ENCODE results near the gene NFATC2. TPM values are rescaled to one million over a fixed set of nuclear protein-coding genes. Genes with fewer than 3 reads are reported as not detected.

NFATC2 gene
- total and polyA plus RNA-seq, 2 of the 4 experiments (the other 2 are of a cell fraction), result 0.18 to 0.38 TPM

- ATAC-seq (ENCODE audit: low read depth), result 0 out of 2 replicates have a peak, but pooled peaks have one; percentile 32
- DNase-seq, result no peak
- H2AK9ac ChIP-seq (replicated peaks; ENCODE audit: low read depth, low read length, poor library complexity), result no peak overlapping the region
- no peak overlapping the region for H2AK5ac ChIP-seq (ENCODE audit: low read depth, low read length)
- no peak overlapping the region for H4K8ac ChIP-seq (ENCODE audit: low read depth in 2 of 2, low read length in 2 of 2)
- no peak overlapping the region for H3K56ac ChIP-seq (ENCODE audit: extremely low read depth, insufficient read depth, low read length)
- H4K5ac ChIP-seq (ENCODE audit: low read depth, low read length), result no peak overlapping the region
- dilution Hi-C loops (cut with HindIII; ENCODE audit: low sequenced_read_pairs, unreplicated experiment), result no loop called here
- no peak overlapping the region for H3K9ac ChIP-seq (ENCODE audit: low read depth, low read length)
- H4K20me1 ChIP-seq (ENCODE audit: insufficient read depth, low read length), result no peaks in the 10 kb centered on the region
- ChIA-PET CTCF (interaction anchor here (1.0 to 1.5 kb wide), 2 partner anchors 12 to 15 kb away, joined by 3 to 5 read pairs; no protein-coding TSS in a partner anchor), POLR2A (ENCODE audit: unreplicated experiment) (no interaction called here)
- no peak overlapping the region for H3K27ac ChIP-seq (ENCODE audit: insufficient read depth, low read length)
- no peaks in the 10 kb centered on the region for H3K79me1 ChIP-seq (ENCODE audit: low read depth in 1 of 2, low read length in 2 of 2)
- H2BK15ac ChIP-seq (ENCODE audit: low read depth, low read length), result no peak overlapping the region
- TF ChIP-seq NFE2L2 (IDR thresholded peaks at IDR 0.05; ENCODE audit: low read depth, low read length), result no peak
- TF ChIP-seq CHD1 (IDR thresholded peaks at IDR 0.05; ENCODE audit: low read depth, low read length), result no peak
- TF ChIP-seq FOS (IDR thresholded peaks at IDR 0.05; ENCODE audit: low read depth, low read length), result no peak
- no peak for TF ChIP-seq POLR2A (IDR thresholded peaks at IDR 0.05; ENCODE audit: low read depth, low read length)
- no peak for TF ChIP-seq MXI1 (IDR thresholded peaks at IDR 0.05; ENCODE audit: borderline replicate concordance, low read depth, low read length)
- TF ChIP-seq BHLHE40 (IDR thresholded peaks at IDR 0.05; ENCODE audit: low read depth, low read length), result no peak
- in situ Hi-C loops (cut with MboI; ENCODE audit: low sequenced_read_pairs), result no loop called here
- no peak overlapping the region for H2BK20ac ChIP-seq (ENCODE audit: low read depth, low read length)
- H3K4me3 ChIP-seq (ENCODE audit: insufficient read depth, low read depth, low read length), result no peak overlapping the region
- H3K18ac ChIP-seq (ENCODE audit: low read depth, low read length), result no peak overlapping the region
- 100% methylated on average over 2 of the region's 4 CpGs; no CpG with 5 or more reads in 1 of the 2 experiments for WGBS, 2 experiments (ENCODE audit: extremely low coverage in 2 of 2, insufficient read length in 1 of 2)
- peaks cover 4% of the 10 kb centered on the region; the same call in 1 of the 2 replicates for H3K4me1 ChIP-seq (ENCODE audit: control insufficient read depth, insufficient read depth, low read length)
- no peaks in the 10 kb centered on the region for H3K27me3 ChIP-seq (ENCODE audit: control insufficient read depth, insufficient read depth, low read length)
- H3K4ac ChIP-seq (ENCODE audit: low read depth, low read length), result no peak overlapping the region
- no peak overlapping the region for H3K23ac ChIP-seq (ENCODE audit: low read depth, low read length)
- no peak overlapping the region for H2BK5ac ChIP-seq (ENCODE audit: low read depth, low read length, poor library complexity, severe bottlenecking)
- H3K36me3 ChIP-seq (ENCODE audit: control insufficient read depth, insufficient read depth, low read length), result no peaks in the 10 kb centered on the region
- intact Hi-C loops (cut with micrococcal nuclease), result no loop called here
- H4K91ac ChIP-seq (ENCODE audit: insufficient read depth, low read depth, low read length), result no peak overlapping the region
- no peak overlapping the region for H3K14ac ChIP-seq (replicated peaks; ENCODE audit: low read depth, low read length)
- no peaks in the 10 kb centered on the region for H3K9me3 ChIP-seq (ENCODE audit: control insufficient read depth, insufficient read depth, low read length)
- H3K4me2 ChIP-seq (ENCODE audit: low read depth, low read length), result no peak overlapping the region
- H2BK120ac ChIP-seq (ENCODE audit: low read depth, low read length), result no peak overlapping the region
- no peaks in the 10 kb centered on the region for H3K9me1 ChIP-seq (ENCODE audit: insufficient read depth, low read length)
- BruUV-seq (replicated peaks), result no TSS peak
- no peak overlapping the region for H2AFZ ChIP-seq (replicated peaks; ENCODE audit: low read length, poor library complexity)
These were observed 29.0 kb downstream of the NFATC2 start for GRCh38 chr20:51513545-51513944.

Measured in IMR-90 (cell line).